K562 (cell line): ENCODE data around the gene DDX5. TPM values are rescaled to one million over a fixed set of nuclear protein-coding genes. Genes with fewer than 3 reads are reported as not detected.
A peak's percentile ranks its signal among the peaks of the same experiment; 100 is the strongest.

ENCODE experiments used
- ATAC-seq: fragments of 200-7000 bp; cut with Tn5 transposase; 3 replicates; pipeline ENCODE4 v1.9.1; 2020; ENCODE audit warnings: moderate library complexity
- BruUV-seq: library from RNA; stranded (reverse); fragments of 400-500 nt; replicated peaks from 2 replicates; lab custom pipeline; 2021; lab: Mats Ljungman, UMichigan
- CTCF ChIA-PET: fragments of 300-600 bp; formaldehyde crosslinking; extraction: SDS; loops from one replicate; lab custom pipeline; 2021; ENCODE audit warnings: low intra/inter-chr PET ratio; lab: Yijun Ruan, JAX
- POLR2A ChIA-PET: fragments of 300-600, 350-650 bp; sonication (Branson Sonifier 250); formaldehyde crosslinking; extraction: SDS; loops from one replicate; lab custom pipeline; 2021; ENCODE audit warnings: antibody characterized with exemption, inconsistent platforms; lab: Yijun Ruan, JAX
- DNase-seq, 4 experiments: peaks; one replicate each; pipeline versions ENCODE4 v3.0.0 to v3.0.0-alpha.2; 2011 to 2018; ENCODE audit warnings: low spot score in 3 of 4, mixed read lengths in 3 of 4; ENCODE audit errors: extremely low read depth in 1 of 4
- FAIRE-seq: peaks from 2 replicates; lab custom pipeline; 2011; peaks lifted over from hg19 to GRCh38; lab: Jason Lieb, UNC
- H2AFZ ChIP-seq: 2 replicates; pipeline ENCODE4 v1.6.0; 2011; ENCODE audit warnings: low read depth, low read length, control low read depth, inconsistent platforms
- H3K27ac ChIP-seq: fragments of 200-600 bp; 3 replicates; pipeline ENCODE4 v1.8.0; 2011; ENCODE audit warnings: low read depth, mild to moderate bottlenecking, control low read depth, inconsistent platforms, low read length, moderate library complexity, mixed read lengths; ENCODE audit errors: extremely low read depth
- H3K27me3 ChIP-seq, 2 experiments: fragments of 300-600 bp in 1 of 2; 2 replicates in 1 of 2; 3 replicates in 1 of 2; pipeline versions ENCODE4 v1.6.0 to v1.8.0; 2011; ENCODE audit warnings: inconsistent platforms in 2 of 2, low read length in 2 of 2, mild to moderate bottlenecking in 1 of 2, mixed read lengths in 1 of 2, moderate library complexity in 1 of 2; ENCODE audit not compliant: control insufficient read depth in 2 of 2, insufficient read depth in 2 of 2
- H3K36me3 ChIP-seq: fragments of 300-600 bp; 3 replicates; pipeline ENCODE4 v1.8.0; 2011; ENCODE audit warnings: mild to moderate bottlenecking, low read length, inconsistent platforms; ENCODE audit not compliant: control insufficient read depth, insufficient read depth
- H3K4me1 ChIP-seq, 2 experiments: fragments of 200-600 bp in 1 of 2; replicated peaks in 1 of 2; 2 replicates in 1 of 2; 3 replicates in 1 of 2; pipeline versions ENCODE4 v1.5.1 to v1.8.0; 2011; ENCODE audit warnings: inconsistent platforms in 2 of 2, low read length in 2 of 2, mild to moderate bottlenecking in 1 of 2, mixed read lengths in 1 of 2, moderate library complexity in 1 of 2; ENCODE audit not compliant: control insufficient read depth in 2 of 2, insufficient read depth in 2 of 2
- H3K4me2 ChIP-seq: 2 replicates; pipeline ENCODE4 v1.6.1; 2011; ENCODE audit warnings: low read length, control low read depth, inconsistent platforms, mixed read lengths; ENCODE audit not compliant: insufficient read depth
- H3K4me3 ChIP-seq: fragments of 200-600 bp; sonication (generic), shearing (Covaris generic); 2 replicates; pipeline ENCODE4 v1.5.1; 2016; ENCODE audit warnings: control low read depth, inconsistent platforms
- H3K79me2 ChIP-seq: fragments of 200-600 bp; 3 replicates; pipeline ENCODE4 v1.8.0; 2011; ENCODE audit warnings: low read length, inconsistent platforms; ENCODE audit not compliant: control insufficient read depth, insufficient read depth
- H3K9ac ChIP-seq, 2 experiments: 2 replicates each; pipeline versions ENCODE4 v1.6.0 to v1.6.1; 2011; ENCODE audit warnings: low read depth in 2 of 2, low read length in 2 of 2, control low read depth in 1 of 2, inconsistent platforms in 1 of 2, mild to moderate bottlenecking in 1 of 2, mixed read lengths in 1 of 2; ENCODE audit not compliant: insufficient read depth in 1 of 2
- H3K9me1 ChIP-seq: one replicate; pipeline ENCODE4 v1.6.0; 2011; ENCODE audit warnings: inconsistent platforms, mild to moderate bottlenecking, low read length, moderate library complexity; ENCODE audit not compliant: control insufficient read depth, insufficient read depth
- H3K9me3 ChIP-seq: replicated peaks from 2 replicates; pipeline ENCODE4 v1.5.1; 2011; ENCODE audit warnings: low read depth, low read length, inconsistent platforms; ENCODE audit not compliant: control insufficient read depth, insufficient read depth
- H4K20me1 ChIP-seq: replicated peaks from 2 replicates; pipeline ENCODE4 v1.6.1; 2011; ENCODE audit warnings: low read length, inconsistent platforms, mixed read lengths; ENCODE audit not compliant: control insufficient read depth, insufficient read depth
- CEBPB ChIP-seq: fragments of 450-650 bp; IDR thresholded peaks from 2 replicates; pipeline ENCODE4 v1.6.1; 2016; ENCODE audit warnings: missing genetic modification characterization, missing compliant biosample characterization
- CTCF ChIP-seq, 3 experiments: IDR thresholded peaks in 2 of 3; conservative IDR thresholded peaks in 1 of 3; 2 replicates each; pipeline ENCODE4 v1.5.1; 2011 to 2012; ENCODE audit warnings: low read length in 3 of 3, mild to moderate bottlenecking in 3 of 3, control low read depth in 2 of 3, improper control_type of control experiment in 1 of 3, inconsistent platforms in 1 of 3, low read depth in 1 of 3, mixed read lengths in 1 of 3, moderate library complexity in 1 of 3; ENCODE audit not compliant: insufficient read depth in 2 of 3
- MLX ChIP-seq, 2 experiments: fragments of 450-650 bp in 1 of 2; sonication (generic) in 1 of 2; formaldehyde crosslinking; conservative IDR thresholded peaks; 2 replicates each; pipeline versions ENCODE4 v1.4.0 to v1.8.1; 2020 to 2022; ENCODE audit warnings: mild to moderate bottlenecking in 1 of 2, missing genetic modification reagents in 1 of 2
- RAD21 ChIP-seq, 2 experiments: fragments of 250-450 bp in 1 of 2; fragments of 450-650 bp in 1 of 2; sonication (Bioruptor Pico) in 1 of 2; formaldehyde crosslinking in 1 of 2; IDR thresholded peaks in 1 of 2; conservative IDR thresholded peaks in 1 of 2; 2 replicates each; pipeline versions ENCODE4 v1.4.0 to v1.8.0; 2020 to 2022; ENCODE audit warnings: mild to moderate bottlenecking in 2 of 2, moderate library complexity in 1 of 2
- ZC3H4 ChIP-seq: sonication (generic); formaldehyde crosslinking; IDR thresholded peaks from 2 replicates; pipeline ENCODE4 v1.9.0; 2021; ENCODE audit warnings: missing genetic modification reagents, borderline replicate concordance
- ZNF695 ChIP-seq: fragments of 450-650 bp; formaldehyde crosslinking; IDR thresholded peaks from 2 replicates; pipeline ENCODE4 v1.4.0; 2020; ENCODE audit warnings: mild to moderate bottlenecking, moderate library complexity
- WGBS: fragments of 100-300 bp; shearing (Covaris generic); methylation state at CpG from one replicate; pipeline ENCODE4 v1.1.6; 2016; ENCODE audit warnings: low coverage, mixed read lengths; ENCODE audit not compliant: insufficient coverage; ENCODE audit errors: missing lambda C conversion rate; 5-methylcytosine and 5-hydroxymethylcytosine counted together
- in situ Hi-C: fragments of 300-500 bp; cut with MboI; formaldehyde crosslinking; loops from 4 replicates; pipeline ENCODE4 v1.15.0; 2018; ENCODE audit warnings: inconsistent platforms, mixed read lengths
- intact Hi-C: fragments of 100-400 bp; cut with micrococcal nuclease; formaldehyde crosslinking; loops from 2 replicates; pipeline ENCODE4 v1.14.2; 2022
- polyA plus RNA-seq, 8 experiments: library from polyadenylated mRNA; depleted of rRNA in 4 of 8; stranded (reverse) in 5 of 8; unstranded in 3 of 8; fragments of >200 nt; fragmentation: Nextera tagmentation in 2 of 8; fragmentation: Illumina TruSeq in 1 of 8; extraction: Ambion mirVana in 2 of 8; extraction: Trizol in 1 of 8; gene quantifications; 2 replicates each; pipeline versions ENCODE4 v1.2.1 to v1.2.3, GENCODE V29; 2011 to 2014; ENCODE audit warnings: inconsistent platforms in 1 of 8, missing spikeins in 1 of 8
- total RNA-seq, 7 experiments: library from RNA; depleted of rRNA in 6 of 7; stranded (reverse); fragments of >200 nt in 6 of 7; fragmentation: Illumina TruSeq in 2 of 7; extraction: Trizol in 2 of 7; gene quantifications; 2 replicates each; pipeline versions ENCODE4 v1.2.1 to v1.2.3, GENCODE V29; 2011 to 2021; ENCODE audit warnings: low replicate concordance in 1 of 7

Gene DDX5
- total and polyA plus RNA-seq, 9 of the 15 experiments (the other 6 are each of a cell fraction or from before 2014, with no cell fraction given) = 306 to 1,639 (median 604) TPM

- TF ChIP-seq MLX (CRISPR knock-in tag; conservative IDR thresholded peaks at IDR 0.05) (no peak), CTCF (IDR thresholded peaks at IDR 0.05 in 2 of 3, conservative IDR thresholded peaks at IDR 0.05 in 1 of 3; ENCODE audit: insufficient read depth in 2 of 3, low read depth in 1 of 3, low read length in 3 of 3) (peak in 1 of 3 experiments; percentile 3; a peak in 1 of 6 replicates), RAD21 (CRISPR knock-in tag; conservative IDR thresholded peaks at IDR 0.05 in 1 of 2, IDR thresholded peaks at IDR 0.05 in 1 of 2) (0 out of 4 replicates have a peak, but pooled peaks of 1 of the 2 experiments have one; percentile 23), ZC3H4 (CRISPR knock-in tag) (no peak)
Measured at GRCh38 chr17:64472564-64472963, 33.5 kb downstream of the DDX5 start (continued).

GRCh38 chr17:64471440-64471839 is 34.6 kb downstream of the DDX5 start:
- POLR2A ChIA-PET = no interaction called here
- FAIRE-seq = no peak
- 56% methylated on average over 3 of the region's 3 CpGs for WGBS

More at GRCh38 chr17:64471440-64471839, 34.6 kb downstream of the DDX5 start:
- TF ChIP-seq CEBPB (0 out of 2 replicates have a peak, but pooled peaks have one; percentile 6), ZNF695 (CRISPR knock-in tag) (no peak)
- H3K27me3 ChIP-seq = no peaks in the 10 kb centered on the region
- no peak for ATAC-seq
- intact Hi-C loops = no loop called here
- BruUV-seq = no TSS peak
- no peak for DNase-seq
- H3K79me2 ChIP-seq = no peaks in the 10 kb centered on the region
- H2AFZ ChIP-seq = no peak overlapping the region
- no peak overlapping the region for H3K9ac ChIP-seq
- H3K9me1 ChIP-seq = no peaks in the 10 kb centered on the region
- H3K27ac ChIP-seq = no peak overlapping the region
- no peaks in the 10 kb centered on the region for H3K9me3 ChIP-seq
- CTCF ChIA-PET = no interaction called here
- no peak overlapping the region for H3K4me2 ChIP-seq
- H4K20me1 ChIP-seq = no peaks in the 10 kb centered on the region
- H3K4me1 ChIP-seq = no peaks in the 10 kb centered on the region
- H3K4me3 ChIP-seq = no peak overlapping the region
- H3K36me3 ChIP-seq = no peaks in the 10 kb centered on the region
- in situ Hi-C loops = no loop called here
